ENCODE results near the gene CNTN1. TPM values are rescaled to one million over a fixed set of nuclear protein-coding genes. Genes with fewer than 3 reads are reported as not detected.

Gene CNTN1
- total RNA-seq, 2 donors from 2014 or later: 0.77 to 4.4 TPM

- no peak for DNase-seq
- intact Hi-C loops (cut with DNase I): no loop called here
- H3K4me1 ChIP-seq: no peaks in the 10 kb centered on the region
Observed at GRCh38 chr12:40646456-40646855, 45.8 kb upstream of the CNTN1 start.

GRCh38 chr12:40646911-40647310 lies 45.3 kb upstream of the CNTN1 start:
- Histone ChIP-seq H3K4me3 (no peak overlapping the region), H3K9ac (ENCODE audit: low read depth in 2 of 2, low read length in 2 of 2) (no peak overlapping the region), H3K4me1 (no peaks in the 10 kb centered on the region), H3K27ac (no peak overlapping the region), H3K27me3 (no peaks in the 10 kb centered on the region), H3K36me3 (no peaks in the 10 kb centered on the region), H3K9me3 (no peaks in the 10 kb centered on the region)
- DNase-seq: no peak
- intact Hi-C loops (cut with DNase I): no loop called here
- TF ChIP-seq CTCF (IDR thresholded peaks at IDR 0.05): no peak

More at GRCh38 chr12:40646456-40646855, 45.8 kb upstream of the CNTN1 start:
- no peak overlapping the region for H3K9ac ChIP-seq (ENCODE audit: low read depth in 2 of 2, low read length in 2 of 2)
- no peak for TF ChIP-seq CTCF (IDR thresholded peaks at IDR 0.05)
- no peak overlapping the region for H3K4me3 ChIP-seq
- no peak overlapping the region for H3K27ac ChIP-seq
- H3K36me3 ChIP-seq: no peaks in the 10 kb centered on the region
- no peaks in the 10 kb centered on the region for H3K27me3 ChIP-seq
- no peaks in the 10 kb centered on the region for H3K9me3 ChIP-seq

- intact Hi-C loops (cut with DNase I): no loop called here
- H3K9ac ChIP-seq (ENCODE audit: low read depth in 2 of 2, low read length in 2 of 2): no peak overlapping the region
- H3K9me3 ChIP-seq: no peaks in the 10 kb centered on the region
- H3K27ac ChIP-seq: no peak overlapping the region
- H3K36me3 ChIP-seq: no peaks in the 10 kb centered on the region
- no peak overlapping the region for H3K4me3 ChIP-seq
- no peak for DNase-seq
- no peaks in the 10 kb centered on the region for H3K4me1 ChIP-seq
- no peak for TF ChIP-seq CTCF (IDR thresholded peaks at IDR 0.05)
- H3K27me3 ChIP-seq: no peaks in the 10 kb centered on the region
Observed at GRCh38 chr12:40647651-40648050, 44.6 kb upstream of the CNTN1 start.

- intact Hi-C loops (cut with DNase I): no loop called here
- no peak overlapping the region for H3K9ac ChIP-seq (ENCODE audit: low read depth in 2 of 2, low read length in 2 of 2)
- no peak for DNase-seq
- no peak overlapping the region for H3K27ac ChIP-seq
- H3K36me3 ChIP-seq: no peaks in the 10 kb centered on the region
- no peak for TF ChIP-seq CTCF (IDR thresholded peaks at IDR 0.05)
- no peaks in the 10 kb centered on the region for H3K4me1 ChIP-seq
- no peaks in the 10 kb centered on the region for H3K9me3 ChIP-seq
- no peaks in the 10 kb centered on the region for H3K27me3 ChIP-seq
- H3K4me3 ChIP-seq: no peak overlapping the region
Observed at GRCh38 chr12:40648519-40648918, 43.7 kb upstream of the CNTN1 start.

GRCh38 chr12:40650038-40650704 lies 42.1 kb upstream of the CNTN1 start:
- H3K27me3 ChIP-seq: no peaks in the 10 kb centered on the region
- no peaks in the 10 kb centered on the region for H3K36me3 ChIP-seq
- intact Hi-C loops (cut with DNase I): no loop called here
- H3K9me3 ChIP-seq: no peaks in the 10 kb centered on the region
- no peaks in the 10 kb centered on the region for H3K4me1 ChIP-seq
- DNase-seq: no peak
- TF ChIP-seq CTCF (IDR thresholded peaks at IDR 0.05): no peak
- no peak overlapping the region for H3K4me3 ChIP-seq
- no peak overlapping the region for H3K9ac ChIP-seq (ENCODE audit: low read depth in 2 of 2, low read length in 2 of 2)
- H3K27ac ChIP-seq: no peak overlapping the region

All from colonic mucosa (tissue), 4 donors.